Measurements from ENCODE around the gene EYA3. TPM values are rescaled to one million over a fixed set of nuclear protein-coding genes. Genes with fewer than 3 reads are reported as not detected.

EYA3 gene
- total RNA-seq, 4 donors from 2014 or later, result 8.4 to 14.5 (median 9.6) TPM

DNA sequence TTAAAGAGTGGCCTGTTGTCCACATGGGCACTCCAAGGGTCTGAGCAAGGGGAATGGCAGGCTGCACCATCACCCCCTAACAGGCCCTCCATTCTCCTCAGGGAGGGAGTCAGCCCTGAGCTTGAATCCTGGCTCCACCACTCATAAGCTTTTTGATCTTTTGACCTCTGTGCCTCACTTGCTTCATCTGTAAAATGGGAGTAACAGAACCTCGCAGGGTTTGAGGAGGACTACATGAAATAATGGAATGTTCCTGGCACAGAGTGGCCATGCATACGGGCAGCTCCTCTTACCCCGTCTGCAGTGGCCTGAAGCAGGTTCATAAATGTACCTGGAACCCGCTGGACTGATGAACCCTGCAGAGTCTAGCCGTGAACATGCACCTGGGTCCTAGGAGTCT, 130.8 kb downstream of the EYA3 start:
- WGBS, 2 donors (ENCODE audit: low coverage in 1 of 2), result 95 to 100% methylated on average over 4 to 5 of the region's 5 CpGs
- no peak overlapping the region for H3K4me3 ChIP-seq
- no peaks in the 10 kb centered on the region for H3K9me3 ChIP-seq
- TF ChIP-seq EP300 (IDR thresholded peaks at IDR 0.05) (no peak), POLR2A (IDR thresholded peaks at IDR 0.05) (no peak), POLR2AphosphoS5 (IDR thresholded peaks at IDR 0.05) (no peak)
- TF ChIP-seq, protein P1, sequence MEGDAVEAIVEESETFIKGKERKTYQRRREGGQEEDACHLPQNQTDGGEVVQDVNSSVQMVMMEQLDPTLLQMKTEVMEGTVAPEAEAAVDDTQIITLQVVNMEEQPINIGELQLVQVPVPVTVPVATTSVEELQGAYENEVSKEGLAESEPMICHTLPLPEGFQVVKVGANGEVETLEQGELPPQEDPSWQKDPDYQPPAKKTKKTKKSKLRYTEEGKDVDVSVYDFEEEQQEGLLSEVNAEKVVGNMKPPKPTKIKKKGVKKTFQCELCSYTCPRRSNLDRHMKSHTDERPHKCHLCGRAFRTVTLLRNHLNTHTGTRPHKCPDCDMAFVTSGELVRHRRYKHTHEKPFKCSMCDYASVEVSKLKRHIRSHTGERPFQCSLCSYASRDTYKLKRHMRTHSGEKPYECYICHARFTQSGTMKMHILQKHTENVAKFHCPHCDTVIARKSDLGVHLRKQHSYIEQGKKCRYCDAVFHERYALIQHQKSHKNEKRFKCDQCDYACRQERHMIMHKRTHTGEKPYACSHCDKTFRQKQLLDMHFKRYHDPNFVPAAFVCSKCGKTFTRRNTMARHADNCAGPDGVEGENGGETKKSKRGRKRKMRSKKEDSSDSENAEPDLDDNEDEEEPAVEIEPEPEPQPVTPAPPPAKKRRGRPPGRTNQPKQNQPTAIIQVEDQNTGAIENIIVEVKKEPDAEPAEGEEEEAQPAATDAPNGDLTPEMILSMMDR (IDR thresholded peaks at IDR 0.05), result no peak
- no peaks in the 10 kb centered on the region for H3K27me3 ChIP-seq
- no peak for ATAC-seq
- no peak overlapping the region for H3K27ac ChIP-seq
- peaks cover 0 to 36% (median 13%) of the 10 kb centered on the region in 3 donors for H3K4me1 ChIP-seq
- H3K36me3 ChIP-seq, result peaks cover 0 to under 1% of the 10 kb centered on the region in 2 donors

DNA sequence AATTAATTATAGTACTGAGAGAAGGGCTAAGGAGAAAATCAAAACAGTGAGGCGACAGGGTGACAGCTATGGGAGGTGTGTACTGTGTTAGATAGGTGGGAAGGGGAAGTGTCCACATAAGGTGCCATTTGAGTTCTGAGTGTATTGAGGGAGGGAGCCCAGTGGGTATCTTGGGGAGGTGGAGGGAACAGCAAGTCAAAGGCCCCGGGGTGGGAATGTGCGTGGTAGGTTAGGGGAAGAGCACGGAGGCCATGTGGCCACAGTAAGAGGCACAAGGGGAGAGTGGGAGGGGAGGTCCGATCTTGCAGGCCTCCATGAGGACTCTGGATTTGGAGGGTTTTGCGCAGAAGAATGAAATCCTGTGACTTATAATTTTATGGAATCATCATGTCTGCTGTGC, 131.6 kb downstream of the EYA3 start:
- H3K36me3 ChIP-seq, result no peaks in the 10 kb centered on the region
- no peak overlapping the region for H3K27ac ChIP-seq
- H3K27me3 ChIP-seq, result no peaks in the 10 kb centered on the region
- no peaks in the 10 kb centered on the region for H3K9me3 ChIP-seq
- ATAC-seq, result no peak
- TF ChIP-seq EP300 (IDR thresholded peaks at IDR 0.05) (no peak), POLR2AphosphoS5 (IDR thresholded peaks at IDR 0.05) (no peak), POLR2A (IDR thresholded peaks at IDR 0.05) (no peak)
- TF ChIP-seq, protein P1 (IDR thresholded peaks at IDR 0.05), result no peak
- WGBS, 2 donors (ENCODE audit: low coverage in 1 of 2), result 79 to 81% methylated on average over 6 of the region's 6 CpGs
- H3K4me1 ChIP-seq, result peaks cover 0 to 34% (median 13%) of the 10 kb centered on the region in 3 donors
- no peak overlapping the region for H3K4me3 ChIP-seq

DNA sequence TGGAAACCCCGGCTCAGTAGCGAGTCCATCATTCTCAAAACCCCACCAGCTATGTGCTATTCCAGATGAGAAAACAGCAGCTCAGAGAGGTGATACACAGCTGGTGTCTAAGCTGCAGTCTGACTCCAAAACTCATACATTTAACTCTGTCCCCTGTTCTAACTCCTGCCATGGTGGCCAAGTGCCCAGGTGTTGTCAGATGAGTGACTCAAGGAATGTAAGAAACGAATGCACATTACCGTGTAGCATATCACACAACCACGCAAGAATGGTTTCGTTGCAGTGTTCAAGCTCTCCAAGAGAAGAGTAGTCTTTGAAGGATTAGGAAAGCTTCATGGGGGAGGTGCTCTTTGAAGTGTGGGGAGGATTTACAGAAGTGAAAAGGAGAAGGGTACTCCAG, 133.3 kb downstream of the EYA3 start:
- Histone ChIP-seq H3K9me3 (no peaks in the 10 kb centered on the region), H3K36me3 (no peaks in the 10 kb centered on the region), H3K27ac (no peak overlapping the region), H3K27me3 (no peaks in the 10 kb centered on the region), H3K4me3 (no peak overlapping the region), H3K4me1 (peaks cover 0 to 17% (median 0%) of the 10 kb centered on the region in 3 donors)
- TF ChIP-seq EP300 (IDR thresholded peaks at IDR 0.05) (no peak), POLR2A (IDR thresholded peaks at IDR 0.05) (no peak), POLR2AphosphoS5 (IDR thresholded peaks at IDR 0.05) (no peak)
- TF ChIP-seq, protein P1 (IDR thresholded peaks at IDR 0.05), result no peak
- 80 to 90% methylated on average over 2 to 4 of the region's 6 CpGs for WGBS, 2 donors (ENCODE audit: low coverage in 1 of 2)
- ATAC-seq, result no peak

DNA sequence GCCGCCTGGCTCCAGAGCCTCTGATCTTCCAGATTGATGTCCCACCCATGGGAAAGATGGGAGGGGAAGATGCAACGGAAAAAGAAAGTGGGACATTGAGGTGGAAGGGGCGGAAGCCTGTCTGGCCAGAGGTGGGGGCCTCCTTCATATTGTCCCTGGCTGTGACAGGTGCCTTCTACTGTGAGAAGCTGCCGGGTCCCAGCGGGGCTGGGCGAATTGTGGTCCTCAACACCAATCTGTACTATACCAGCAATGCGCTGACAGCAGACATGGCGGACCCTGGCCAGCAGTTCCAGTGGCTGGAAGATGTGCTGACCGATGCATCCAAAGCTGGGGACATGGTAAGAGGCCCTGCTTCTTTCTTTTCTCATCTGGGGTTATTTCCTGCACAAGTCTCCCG, 134.2 kb downstream of the EYA3 start:
- ATAC-seq, result no peak
- WGBS, 2 donors (ENCODE audit: low coverage in 1 of 2), result 89 to 94% methylated on average over 6 to 9 of the region's 10 CpGs
- H3K9me3 ChIP-seq, result no peaks in the 10 kb centered on the region
- no peaks in the 10 kb centered on the region for H3K36me3 ChIP-seq
- TF ChIP-seq POLR2A (IDR thresholded peaks at IDR 0.05) (no peak), POLR2AphosphoS5 (IDR thresholded peaks at IDR 0.05) (no peak), EP300 (IDR thresholded peaks at IDR 0.05) (no peak)
- TF ChIP-seq, protein P1 (IDR thresholded peaks at IDR 0.05), result no peak
- no peaks in the 10 kb centered on the region for H3K27me3 ChIP-seq
- H3K27ac ChIP-seq, result no peak overlapping the region
- no peak overlapping the region for H3K4me3 ChIP-seq
- peaks cover 0 to 8% (median 0%) of the 10 kb centered on the region in 3 donors for H3K4me1 ChIP-seq

DNA sequence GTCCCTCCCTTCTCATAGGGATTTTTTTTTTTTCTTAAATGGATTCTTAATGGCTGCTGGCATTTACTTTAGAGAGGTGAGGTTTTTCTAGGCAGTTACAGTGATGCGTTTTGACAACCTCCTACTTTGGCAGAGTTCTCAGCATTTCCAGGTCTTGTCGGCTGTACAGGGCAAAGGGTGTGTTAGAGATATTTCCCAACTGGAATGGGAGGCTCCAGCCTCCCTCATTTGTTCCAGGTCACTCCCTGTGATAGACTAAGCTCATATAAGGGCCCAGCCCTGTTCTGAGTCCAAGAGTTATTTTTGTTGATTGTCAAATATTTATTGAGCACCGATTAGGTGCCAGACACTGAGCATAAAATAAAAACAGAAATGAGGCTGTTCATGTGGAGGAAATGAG, 136.3 kb downstream of the EYA3 start:
- WGBS, 2 donors (ENCODE audit: low coverage in 1 of 2), result 54 to 69% methylated on average over 2 to 3 of the region's 3 CpGs
- Histone ChIP-seq H3K4me3 (no peak overlapping the region), H3K4me1 (no peaks in the 10 kb centered on the region), H3K36me3 (no peaks in the 10 kb centered on the region), H3K9me3 (no peaks in the 10 kb centered on the region), H3K27ac (no peak overlapping the region), H3K27me3 (no peaks in the 10 kb centered on the region)
- no peak for ATAC-seq
- TF ChIP-seq EP300 (IDR thresholded peaks at IDR 0.05), result no peak
- TF ChIP-seq POLR2AphosphoS5 (IDR thresholded peaks at IDR 0.05), result no peak
- TF ChIP-seq, protein P1 (IDR thresholded peaks at IDR 0.05), result no peak
- TF ChIP-seq POLR2A (IDR thresholded peaks at IDR 0.05), result no peak

Data from gastroesophageal sphincter (tissue), 4 donors.